ENCODE results near the gene CPSF3. TPM values are rescaled to one million over a fixed set of nuclear protein-coding genes. Genes with fewer than 3 reads are reported as not detected.

CPSF3 gene
- total RNA-seq, 1 experiment from 2014 or later: 86.8 TPM

DNA sequence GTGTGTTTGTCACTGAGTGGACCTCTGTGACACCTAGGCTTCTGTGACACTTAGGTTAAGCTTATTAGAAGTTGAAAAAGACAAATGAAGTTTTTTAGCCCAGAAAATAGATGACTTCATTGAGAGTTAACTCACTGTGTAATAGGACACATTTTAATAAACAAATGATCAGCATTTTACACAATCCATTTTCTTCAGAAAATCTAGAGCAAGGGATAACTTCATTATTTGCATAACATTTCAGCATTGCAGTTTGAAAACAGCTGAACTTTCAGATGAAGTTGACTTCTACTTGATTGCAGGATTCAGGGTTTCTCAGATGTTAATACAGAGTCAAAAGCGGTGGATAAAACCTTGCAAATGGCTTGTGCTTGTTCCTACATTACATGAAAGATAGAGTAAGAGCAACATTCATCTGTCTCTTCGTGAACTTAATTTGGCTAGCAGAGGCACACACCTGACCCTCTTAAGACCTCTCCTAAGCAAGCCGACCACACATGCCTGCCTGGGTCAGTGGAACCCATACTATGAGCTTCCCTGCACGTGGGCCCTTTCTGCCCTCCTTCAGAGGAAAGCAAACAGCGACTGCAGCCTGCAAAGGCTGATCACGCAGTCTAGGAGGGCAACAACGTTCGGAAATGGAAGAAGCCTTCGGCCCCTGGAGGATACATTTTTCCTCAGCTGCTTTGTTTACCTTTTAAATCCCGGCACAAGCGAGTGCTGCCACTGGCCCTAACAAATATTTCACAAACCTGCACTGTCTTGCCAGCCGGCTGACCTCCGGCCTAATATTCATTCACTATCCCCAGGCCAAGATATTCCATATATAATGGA is 16.7 kb upstream of the CPSF3 start:
- intact Hi-C loops (cut with micrococcal nuclease; ENCODE audit: unreplicated experiment): no loop called here
- H3K9me3 ChIP-seq (ENCODE audit: low read depth, low read length, poor library complexity, severe bottlenecking): no peaks in the 10 kb centered on the region
- DNase-seq (ENCODE audit: low spot score): no peak
- no peak overlapping the region for H3K27ac ChIP-seq (ENCODE audit: low read depth, low read length, poor library complexity, severe bottlenecking)
- no peak overlapping the region for H3K4me3 ChIP-seq (ENCODE audit: low read depth, low read length, poor library complexity, severe bottlenecking)
- BruUV-seq (replicated peaks): no TSS peak
- H3K4me1 ChIP-seq (ENCODE audit: insufficient read depth, low read length, poor library complexity, severe bottlenecking): no peaks in the 10 kb centered on the region
- H3K36me3 ChIP-seq (ENCODE audit: insufficient read depth, low read length, poor library complexity, severe bottlenecking): peaks cover 46% of the 10 kb centered on the region
- H3K27me3 ChIP-seq (replicated peaks; ENCODE audit: insufficient read depth, low read depth, low read length, poor library complexity): no peaks in the 10 kb centered on the region
- TF ChIP-seq, protein P1, sequence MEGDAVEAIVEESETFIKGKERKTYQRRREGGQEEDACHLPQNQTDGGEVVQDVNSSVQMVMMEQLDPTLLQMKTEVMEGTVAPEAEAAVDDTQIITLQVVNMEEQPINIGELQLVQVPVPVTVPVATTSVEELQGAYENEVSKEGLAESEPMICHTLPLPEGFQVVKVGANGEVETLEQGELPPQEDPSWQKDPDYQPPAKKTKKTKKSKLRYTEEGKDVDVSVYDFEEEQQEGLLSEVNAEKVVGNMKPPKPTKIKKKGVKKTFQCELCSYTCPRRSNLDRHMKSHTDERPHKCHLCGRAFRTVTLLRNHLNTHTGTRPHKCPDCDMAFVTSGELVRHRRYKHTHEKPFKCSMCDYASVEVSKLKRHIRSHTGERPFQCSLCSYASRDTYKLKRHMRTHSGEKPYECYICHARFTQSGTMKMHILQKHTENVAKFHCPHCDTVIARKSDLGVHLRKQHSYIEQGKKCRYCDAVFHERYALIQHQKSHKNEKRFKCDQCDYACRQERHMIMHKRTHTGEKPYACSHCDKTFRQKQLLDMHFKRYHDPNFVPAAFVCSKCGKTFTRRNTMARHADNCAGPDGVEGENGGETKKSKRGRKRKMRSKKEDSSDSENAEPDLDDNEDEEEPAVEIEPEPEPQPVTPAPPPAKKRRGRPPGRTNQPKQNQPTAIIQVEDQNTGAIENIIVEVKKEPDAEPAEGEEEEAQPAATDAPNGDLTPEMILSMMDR (conservative IDR thresholded peaks at IDR 0.05; ENCODE audit: low read depth, low read length): no peak
- no peak for TF ChIP-seq EZH2 (IDR thresholded peaks at IDR 0.05; ENCODE audit: borderline replicate concordance, low read depth, low read length, poor library complexity, severe bottlenecking)
- ChIA-PET CTCF (no interaction called here), POLR2A (ENCODE audit: low non-redundant PET) (no interaction called here)

DNA sequence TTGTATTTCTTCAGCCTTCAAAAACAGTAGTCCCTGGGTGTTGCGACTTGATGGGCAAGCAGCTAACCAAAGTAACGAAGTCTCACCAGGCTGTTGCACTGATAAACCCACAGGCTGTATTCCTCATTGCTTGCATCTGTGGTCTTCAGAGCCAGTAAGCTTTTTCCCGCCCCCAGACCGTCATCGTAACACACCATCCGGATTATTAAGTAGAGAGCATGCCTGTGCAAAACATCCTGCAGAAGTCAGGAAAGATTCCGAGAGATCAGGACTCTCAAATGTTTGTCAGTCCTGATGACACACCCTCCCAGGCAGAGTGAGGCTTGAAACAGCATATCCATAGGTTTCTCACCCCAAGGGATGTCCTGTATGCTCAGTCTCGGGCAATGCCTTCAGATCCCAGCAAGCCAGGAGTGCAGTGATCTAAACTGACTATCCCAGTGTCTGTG is 16.1 kb upstream of the CPSF3 start:
- ChIA-PET CTCF (no interaction called here), POLR2A (ENCODE audit: low non-redundant PET) (no interaction called here)
- no peak for TF ChIP-seq EZH2 (IDR thresholded peaks at IDR 0.05; ENCODE audit: borderline replicate concordance, low read depth, low read length, poor library complexity, severe bottlenecking)
- TF ChIP-seq, protein P1 (conservative IDR thresholded peaks at IDR 0.05; ENCODE audit: low read depth, low read length): no peak
- BruUV-seq (replicated peaks): no TSS peak
- no peak for DNase-seq (ENCODE audit: low spot score)
- H3K4me3 ChIP-seq (ENCODE audit: low read depth, low read length, poor library complexity, severe bottlenecking): no peak overlapping the region
- H3K27ac ChIP-seq (ENCODE audit: low read depth, low read length, poor library complexity, severe bottlenecking): no peak overlapping the region
- no peaks in the 10 kb centered on the region for H3K27me3 ChIP-seq (replicated peaks; ENCODE audit: insufficient read depth, low read depth, low read length, poor library complexity)
- intact Hi-C loops (cut with micrococcal nuclease; ENCODE audit: unreplicated experiment): no loop called here
- H3K9me3 ChIP-seq (ENCODE audit: low read depth, low read length, poor library complexity, severe bottlenecking): no peaks in the 10 kb centered on the region
- H3K36me3 ChIP-seq (ENCODE audit: insufficient read depth, low read length, poor library complexity, severe bottlenecking): peaks cover 50% of the 10 kb centered on the region
- no peaks in the 10 kb centered on the region for H3K4me1 ChIP-seq (ENCODE audit: insufficient read depth, low read length, poor library complexity, severe bottlenecking)

DNA sequence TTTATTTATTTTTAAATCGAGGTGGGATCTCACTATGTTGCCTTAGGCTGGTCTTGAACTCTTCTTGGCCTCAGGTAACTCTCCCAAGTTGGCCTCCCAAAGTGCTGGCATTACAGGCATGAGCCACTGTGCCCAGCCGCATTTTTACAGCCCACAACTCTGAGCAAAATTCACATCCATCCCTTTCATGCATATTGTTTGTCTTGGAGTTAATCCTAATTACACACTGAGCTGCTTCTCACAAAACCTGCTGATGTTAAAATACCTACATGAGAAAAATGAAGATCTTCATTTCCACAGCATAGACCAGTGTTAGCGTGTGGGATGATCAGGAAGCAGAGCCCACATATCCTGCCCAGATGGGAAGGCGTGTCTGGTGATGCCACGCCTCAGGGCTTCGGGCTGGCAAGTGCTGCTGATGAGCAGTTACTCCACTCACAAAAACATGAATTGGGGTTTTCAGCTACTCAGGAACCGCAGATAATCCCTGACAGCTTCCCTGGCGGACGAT is 14.8 kb upstream of the CPSF3 start:
- ChIA-PET POLR2A (ENCODE audit: low non-redundant PET) (no interaction called here), CTCF (no interaction called here)
- Histone ChIP-seq H3K9me3 (ENCODE audit: low read depth, low read length, poor library complexity, severe bottlenecking) (no peaks in the 10 kb centered on the region), H3K4me1 (ENCODE audit: insufficient read depth, low read length, poor library complexity, severe bottlenecking) (no peaks in the 10 kb centered on the region), H3K4me3 (ENCODE audit: low read depth, low read length, poor library complexity, severe bottlenecking) (no peak overlapping the region), H3K27ac (ENCODE audit: low read depth, low read length, poor library complexity, severe bottlenecking) (no peak overlapping the region), H3K27me3 (replicated peaks; ENCODE audit: insufficient read depth, low read depth, low read length, poor library complexity) (no peaks in the 10 kb centered on the region), H3K36me3 (ENCODE audit: insufficient read depth, low read length, poor library complexity, severe bottlenecking) (peaks cover 42% of the 10 kb centered on the region)
- DNase-seq (ENCODE audit: low spot score): no peak
- intact Hi-C loops (cut with micrococcal nuclease; ENCODE audit: unreplicated experiment): no loop called here
- TF ChIP-seq, protein P1 (conservative IDR thresholded peaks at IDR 0.05; ENCODE audit: low read depth, low read length): no peak
- TF ChIP-seq EZH2 (IDR thresholded peaks at IDR 0.05; ENCODE audit: borderline replicate concordance, low read depth, low read length, poor library complexity, severe bottlenecking): no peak
- BruUV-seq (replicated peaks): no TSS peak
